ENCODE measurements around the gene LRRC26.
"Not testable (repeated sequence)": the region's sequence is repeated elsewhere in the genome, so short reads cannot be mapped to it uniquely, and the experiment has no call there.

Gene LRRC26

DNA sequence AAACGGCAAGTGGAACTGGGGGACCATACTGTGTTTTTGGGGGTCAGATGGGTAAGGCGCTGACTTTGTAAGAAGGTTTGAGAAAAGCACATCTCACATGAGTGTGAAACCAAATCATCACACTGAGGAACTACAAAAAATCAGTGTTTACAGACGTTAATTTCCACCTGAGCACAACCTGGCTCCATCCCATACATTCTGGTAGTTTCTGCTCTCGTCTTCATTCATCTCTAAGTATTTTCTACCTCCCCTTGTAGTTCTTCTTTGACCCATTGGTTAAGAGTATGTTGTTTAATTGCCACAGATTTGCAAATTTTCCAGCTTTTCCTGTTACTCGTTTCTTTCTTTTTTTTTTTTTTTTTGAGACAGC lies 46.4 kb downstream of the LRRC26 start:
- DNase-seq (ENCODE audit: low read depth) = no peak
- TF ChIP-seq CTCF (IDR thresholded peaks at IDR 0.05; ENCODE audit: control insufficient read depth, extremely low read depth, insufficient read depth) = no peak
- H3K4me3 ChIP-seq (ENCODE audit: low read depth, low read length) = no peak overlapping the region

DNA sequence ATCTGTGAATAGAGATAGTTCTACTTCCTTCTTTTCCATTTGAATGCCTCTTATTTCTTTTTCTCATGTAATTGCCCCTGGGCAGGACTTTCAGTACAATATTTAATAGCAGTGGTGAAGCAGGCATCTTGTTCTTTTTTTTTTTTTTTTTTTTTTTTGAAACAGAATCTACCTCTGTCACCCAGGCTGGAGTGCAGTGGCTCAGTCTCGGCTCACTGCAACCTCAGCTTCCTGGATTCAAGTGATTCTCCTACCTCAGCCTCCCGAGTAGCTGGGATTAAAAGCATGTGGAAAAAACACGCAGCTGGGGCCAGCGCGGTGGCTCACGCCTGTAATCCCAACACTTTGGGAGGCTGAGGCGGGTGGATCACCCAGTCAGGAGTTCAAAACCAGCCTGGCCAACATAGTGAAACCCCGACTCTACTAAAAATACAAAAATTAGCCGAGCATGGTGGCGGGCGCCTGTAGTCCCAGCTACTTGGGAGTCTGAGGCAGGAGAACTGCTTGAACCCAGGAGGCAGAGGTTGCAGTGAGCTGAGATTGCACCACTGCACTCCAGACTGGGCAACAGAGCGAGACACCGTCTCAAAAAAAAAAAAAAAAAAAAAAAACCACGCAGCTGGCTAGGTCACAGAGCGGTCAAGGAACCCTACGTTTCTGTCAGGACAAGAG lies 46.9 kb downstream of the LRRC26 start:
- not testable (repeated sequence) for DNase-seq (ENCODE audit: low read depth); H3K4me3 ChIP-seq (ENCODE audit: low read depth, low read length)

- not testable (repeated sequence) for H3K4me3 ChIP-seq (ENCODE audit: low read depth, low read length); DNase-seq (ENCODE audit: low read depth)
Observed at GRCh38 chr9:137121927-137122795, 47.7 kb downstream of the LRRC26 start.

Measured in LNCaP clone FGC (cell line).